ENCODE results near the gene ACE. TPM values are rescaled to one million over a fixed set of nuclear protein-coding genes. Genes with fewer than 3 reads are reported as not detected.

The ACE gene
- polyA plus RNA-seq, 1 donor (not counting 4 experiments of a cell fraction or from before 2014, with no cell fraction given), result 0.07 TPM

GRCh38 chr17:63506627-63507026 lies 29.8 kb downstream of the ACE start:
- Histone ChIP-seq H4K20me1 (ENCODE audit: control insufficient read depth, extremely low read depth, insufficient read depth, low read length) (no peaks in the 10 kb centered on the region), H3K9ac (ENCODE audit: control insufficient read depth, extremely low read depth, insufficient read depth, low read length) (no peak overlapping the region), H3K79me2 (ENCODE audit: control insufficient read depth, insufficient read depth, low read length) (no peaks in the 10 kb centered on the region), H3K9me1 (ENCODE audit: control insufficient read depth, extremely low read depth, insufficient read depth, low read length) (no peaks in the 10 kb centered on the region), H3K4me3 (ENCODE audit: control insufficient read depth in 2 of 3, extremely low read depth in 1 of 3, insufficient read depth in 2 of 3, low read depth in 1 of 3, low read length in 3 of 3) (no peak overlapping the region), H3K4me1 (ENCODE audit: control insufficient read depth, extremely low read depth, insufficient read depth, low read length) (no peaks in the 10 kb centered on the region), H2AFZ (ENCODE audit: control insufficient read depth, low read length) (no peak overlapping the region), H3K4me2 (ENCODE audit: control insufficient read depth, extremely low read depth, insufficient read depth, low read depth, low read length) (no peak overlapping the region), H3K36me3 (ENCODE audit: control insufficient read depth in 2 of 2, extremely low read depth in 1 of 2, insufficient read depth in 2 of 2, low read length in 2 of 2) (no peaks in the 10 kb centered on the region), H3K27ac (ENCODE audit: control insufficient read depth, insufficient read depth, low read length) (no peak overlapping the region), H3K9me3 (ENCODE audit: control insufficient read depth, low read depth, low read length) (no peaks in the 10 kb centered on the region), H3K27me3 (ENCODE audit: control insufficient read depth, extremely low read depth, insufficient read depth, low read length) (peaks cover 10% of the 10 kb centered on the region)
- dilution Hi-C loops (cut with MboI; ENCODE audit: extremely low pct_ligation_motif_present, low sequenced_read_pairs), result no loop called here
- no peak for DNase-seq (ENCODE audit: low read depth, low spot score)
- no peak for TF ChIP-seq EZH2 (IDR thresholded peaks at IDR 0.05; ENCODE audit: low read length)
- TF ChIP-seq CTCF (optimal IDR thresholded peaks at IDR 0.05 in 1 of 3, IDR thresholded peaks at IDR 0.05 in 1 of 3, conservative IDR thresholded peaks at IDR 0.05 in 1 of 3; ENCODE audit: extremely low read depth in 1 of 3, insufficient read depth in 2 of 3, low read length in 3 of 3), result no peak
- FAIRE-seq, result no peak

DNA sequence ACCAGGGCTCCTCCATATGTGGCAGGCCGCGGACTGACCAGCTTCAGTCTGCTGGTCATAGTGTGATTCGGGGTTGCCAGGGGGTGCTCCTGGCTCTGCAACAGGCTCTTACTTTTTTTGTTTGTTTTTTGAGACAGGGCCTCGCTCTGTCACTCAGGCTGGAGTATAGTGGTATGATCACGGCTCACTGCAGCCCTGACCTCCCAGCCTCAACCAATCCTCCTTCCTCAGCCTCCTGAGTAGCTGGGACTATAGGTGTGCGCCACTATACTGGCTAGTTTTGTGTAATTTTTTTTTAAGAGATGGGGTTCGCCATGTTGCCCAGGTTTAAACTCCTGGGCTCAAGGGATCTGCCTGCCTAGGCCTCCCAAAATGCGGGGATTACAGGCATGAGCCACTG lies 34.5 kb downstream of the ACE start:
- Histone ChIP-seq H3K27me3 (ENCODE audit: control insufficient read depth, extremely low read depth, insufficient read depth, low read length) (peaks cover 6% of the 10 kb centered on the region), H3K9ac (ENCODE audit: control insufficient read depth, extremely low read depth, insufficient read depth, low read length) (no peak overlapping the region), H3K9me1 (ENCODE audit: control insufficient read depth, extremely low read depth, insufficient read depth, low read length) (no peaks in the 10 kb centered on the region), H3K27ac (ENCODE audit: control insufficient read depth, insufficient read depth, low read length) (no peak overlapping the region), H3K79me2 (ENCODE audit: control insufficient read depth, insufficient read depth, low read length) (no peaks in the 10 kb centered on the region), H3K4me2 (ENCODE audit: control insufficient read depth, extremely low read depth, insufficient read depth, low read depth, low read length) (no peak overlapping the region), H3K4me3 (ENCODE audit: control insufficient read depth in 2 of 3, extremely low read depth in 1 of 3, insufficient read depth in 2 of 3, low read depth in 1 of 3, low read length in 3 of 3) (no peak overlapping the region), H3K4me1 (ENCODE audit: control insufficient read depth, extremely low read depth, insufficient read depth, low read length) (no peaks in the 10 kb centered on the region), H3K9me3 (ENCODE audit: control insufficient read depth, low read depth, low read length) (no peaks in the 10 kb centered on the region), H3K36me3 (ENCODE audit: control insufficient read depth in 2 of 2, extremely low read depth in 1 of 2, insufficient read depth in 2 of 2, low read length in 2 of 2) (no peaks in the 10 kb centered on the region), H4K20me1 (ENCODE audit: control insufficient read depth, extremely low read depth, insufficient read depth, low read length) (no peaks in the 10 kb centered on the region), H2AFZ (ENCODE audit: control insufficient read depth, low read length) (no peak overlapping the region)
- no peak for FAIRE-seq
- dilution Hi-C loops (cut with MboI; ENCODE audit: extremely low pct_ligation_motif_present, low sequenced_read_pairs), result no loop called here
- DNase-seq (ENCODE audit: low read depth, low spot score), result no peak
- TF ChIP-seq CTCF (optimal IDR thresholded peaks at IDR 0.05 in 1 of 3, IDR thresholded peaks at IDR 0.05 in 1 of 3, conservative IDR thresholded peaks at IDR 0.05 in 1 of 3; ENCODE audit: extremely low read depth in 1 of 3, insufficient read depth in 2 of 3, low read length in 3 of 3), result no peak
- no peak for TF ChIP-seq EZH2 (IDR thresholded peaks at IDR 0.05; ENCODE audit: low read length)
